Chondrocyte (in vitro differentiated cells): ENCODE measurements around the gene IL12RB2. TPM values are rescaled to one million over a fixed set of nuclear protein-coding genes. Genes with fewer than 3 reads are reported as not detected.
A peak's percentile ranks its signal among the peaks of the same experiment; 100 is the strongest.

ENCODE experiments used
- DNase-seq: peaks from one replicate; pipeline ENCODE4 v3.0.0; 2021; ENCODE audit warnings: mixed read lengths, low spot score
- H3K27ac Mint-ChIP-seq: one replicate; pipeline ENCODE4 v1.8.0; 2021; ENCODE audit warnings: mild to moderate bottlenecking, moderate library complexity, mixed read lengths; ENCODE audit not compliant: unreplicated experiment
- H3K27me3 Mint-ChIP-seq: 2 replicates; pipeline ENCODE4 v1.8.0; 2021; ENCODE audit warnings: low read depth, mixed read lengths
- H3K36me3 Mint-ChIP-seq: 2 replicates; pipeline ENCODE4 v1.8.0; 2021; ENCODE audit warnings: low read depth, mixed read lengths
- H3K4me1 Mint-ChIP-seq: 2 replicates; pipeline ENCODE4 v1.8.0; 2021; ENCODE audit warnings: low read depth, mild to moderate bottlenecking, mixed read lengths
- H3K4me3 Mint-ChIP-seq: one replicate; pipeline ENCODE4 v1.8.0; 2021; ENCODE audit warnings: mild to moderate bottlenecking, moderate library complexity, mixed read lengths; ENCODE audit not compliant: unreplicated experiment
- H3K9me3 Mint-ChIP-seq: 2 replicates; pipeline ENCODE4 v1.8.0; 2021; ENCODE audit warnings: low read depth, mixed read lengths
- CTCF ChIP-seq: fragments of 200-600 bp; sonication (generic); IDR thresholded peaks from 2 replicates; pipeline ENCODE4 v1.5.0; 2021; ENCODE audit warnings: antibody characterized with exemption, mild to moderate bottlenecking, moderate library complexity
- total RNA-seq: library from RNA; stranded (reverse); gene quantifications from 3 replicates; pipeline ENCODE4 v1.2.1, GENCODE V29; 2021

Gene IL12RB2
- total RNA-seq, 1 donor from 2014 or later, result not detected

GRCh38 chr1:67431156-67431765, 123.6 kb downstream of the IL12RB2 start:
- H3K27ac Mint-ChIP-seq, result peak overlapping the region; percentile 97
- H3K9me3 Mint-ChIP-seq, result no peaks in the 10 kb centered on the region
- H3K27me3 Mint-ChIP-seq, result no peaks in the 10 kb centered on the region
- no peak for TF ChIP-seq CTCF
- peaks cover 60% of the 10 kb centered on the region for H3K4me1 Mint-ChIP-seq
- no peak for DNase-seq
- H3K4me3 Mint-ChIP-seq, result peak overlapping the region; percentile 87
- H3K36me3 Mint-ChIP-seq, result no peaks in the 10 kb centered on the region

GRCh38 chr1:67431869-67432578, 124.4 kb downstream of the IL12RB2 start:
- H3K4me1 Mint-ChIP-seq, result peaks cover 52% of the 10 kb centered on the region
- DNase-seq, result no peak
- no peaks in the 10 kb centered on the region for H3K9me3 Mint-ChIP-seq
- no peak overlapping the region for H3K27ac Mint-ChIP-seq
- H3K4me3 Mint-ChIP-seq, result no peak overlapping the region
- no peaks in the 10 kb centered on the region for H3K27me3 Mint-ChIP-seq
- no peak for TF ChIP-seq CTCF
- H3K36me3 Mint-ChIP-seq, result no peaks in the 10 kb centered on the region

- no peaks in the 10 kb centered on the region for H3K36me3 Mint-ChIP-seq
- TF ChIP-seq CTCF, result no peak
- no peak for DNase-seq
- no peaks in the 10 kb centered on the region for H3K9me3 Mint-ChIP-seq
- no peak overlapping the region for H3K4me3 Mint-ChIP-seq
- no peak overlapping the region for H3K27ac Mint-ChIP-seq
- H3K4me1 Mint-ChIP-seq, result peaks cover 45% of the 10 kb centered on the region
- H3K27me3 Mint-ChIP-seq, result no peaks in the 10 kb centered on the region
These were observed 125.1 kb downstream of the IL12RB2 start for GRCh38 chr1:67432745-67433144.

GRCh38 chr1:67433837-67434236, 126.2 kb downstream of the IL12RB2 start:
- no peak overlapping the region for H3K4me3 Mint-ChIP-seq
- H3K9me3 Mint-ChIP-seq, result no peaks in the 10 kb centered on the region
- peak overlapping the region; percentile 78 for H3K27ac Mint-ChIP-seq
- no peak for DNase-seq
- no peaks in the 10 kb centered on the region for H3K27me3 Mint-ChIP-seq
- H3K36me3 Mint-ChIP-seq, result no peaks in the 10 kb centered on the region
- no peak for TF ChIP-seq CTCF
- H3K4me1 Mint-ChIP-seq, result peaks cover 37% of the 10 kb centered on the region

GRCh38 chr1:67434491-67434890, 126.8 kb downstream of the IL12RB2 start:
- Mint-ChIP-seq H3K36me3 (no peaks in the 10 kb centered on the region), H3K4me3 (no peak overlapping the region), H3K27ac (peak overlapping the region; percentile 70), H3K4me1 (peaks cover 37% of the 10 kb centered on the region), H3K9me3 (no peaks in the 10 kb centered on the region), H3K27me3 (no peaks in the 10 kb centered on the region)
- no peak for DNase-seq
- TF ChIP-seq CTCF, result no peak
